ENCODE measurements around the gene RRP15. TPM values are rescaled to one million over a fixed set of nuclear protein-coding genes. Genes with fewer than 3 reads are reported as not detected.

Gene RRP15
- total and polyA plus RNA-seq, 2 of the 13 experiments (the other 11 are each of a cell fraction or from before 2014, with no cell fraction given): 2.1 to 37.5 TPM

DNA sequence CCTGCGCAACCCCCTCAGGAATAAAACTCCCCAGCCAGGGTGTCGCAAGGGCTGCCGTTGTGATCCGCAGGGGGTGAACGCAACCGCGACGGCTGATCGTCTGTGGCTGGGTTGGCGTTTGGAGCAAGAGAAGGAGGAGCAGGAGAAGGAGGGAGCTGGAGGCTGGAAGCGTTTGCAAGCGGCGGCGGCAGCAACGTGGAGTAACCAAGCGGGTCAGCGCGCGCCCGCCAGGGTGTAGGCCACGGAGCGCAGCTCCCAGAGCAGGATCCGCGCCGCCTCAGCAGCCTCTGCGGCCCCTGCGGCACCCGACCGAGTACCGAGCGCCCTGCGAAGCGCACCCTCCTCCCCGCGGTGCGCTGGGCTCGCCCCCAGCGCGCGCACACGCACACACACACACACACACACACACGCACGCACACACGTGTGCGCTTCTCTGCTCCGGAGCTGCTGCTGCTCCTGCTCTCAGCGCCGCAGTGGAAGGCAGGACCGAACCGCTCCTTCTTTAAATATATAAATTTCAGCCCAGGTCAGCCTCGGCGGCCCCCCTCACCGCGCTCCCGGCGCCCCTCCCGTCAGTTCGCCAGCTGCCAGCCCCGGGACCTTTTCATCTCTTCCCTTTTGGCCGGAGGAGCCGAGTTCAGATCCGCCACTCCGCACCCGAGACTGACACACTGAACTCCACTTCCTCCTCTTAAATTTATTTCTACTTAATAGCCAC, 60.7 kb downstream of the RRP15 start (continued):
- TF ChIP-seq JUN (CRISPR knock-in tag; IDR thresholded peaks at IDR 0.05) (no peak), FOXA3 (CRISPR knock-in tag; IDR thresholded peaks at IDR 0.05) (0 out of 2 replicates have a peak, but pooled peaks have one; percentile 12), IKZF4 (CRISPR knock-in tag; IDR thresholded peaks at IDR 0.05; ENCODE audit: borderline replicate concordance, low read depth, not compliant biosample characterization) (no peak), ZFY (CRISPR knock-in tag; IDR thresholded peaks at IDR 0.05) (peak; percentile 32; the same call in 1 of the 2 replicates), ZNF34 (CRISPR knock-in tag; IDR thresholded peaks at IDR 0.05; ENCODE audit: borderline replicate concordance) (no peak), ZNF777 (CRISPR knock-in tag; IDR thresholded peaks at IDR 0.05) (0 out of 2 replicates have a peak, but pooled peaks have one; percentile 63), TRIM24 (CRISPR knock-in tag; IDR thresholded peaks at IDR 0.05) (no peak), CBX2 (IDR thresholded peaks at IDR 0.05; ENCODE audit: low read depth, low read length) (no peak), CBX2 (CRISPR knock-in tag; IDR thresholded peaks at IDR 0.05; ENCODE audit: low read depth) (0 out of 2 replicates have a peak, but pooled peaks have one; percentile 25), RARG (CRISPR knock-in tag; IDR thresholded peaks at IDR 0.05; ENCODE audit: low read depth) (no peak), HNRNPLL (IDR thresholded peaks at IDR 0.05; ENCODE audit: low read depth, low read length, poor library complexity, severe bottlenecking) (peak; percentile 83), NR2F2 (IDR thresholded peaks at IDR 0.05; ENCODE audit: borderline replicate concordance, low read depth) (no peak), ZSCAN9 (CRISPR knock-in tag; IDR thresholded peaks at IDR 0.05; ENCODE audit: borderline replicate concordance) (no peak), CHD2 (IDR thresholded peaks at IDR 0.05; ENCODE audit: low read depth, low read length) (no peak)
- TF ChIP-seq, protein P1, sequence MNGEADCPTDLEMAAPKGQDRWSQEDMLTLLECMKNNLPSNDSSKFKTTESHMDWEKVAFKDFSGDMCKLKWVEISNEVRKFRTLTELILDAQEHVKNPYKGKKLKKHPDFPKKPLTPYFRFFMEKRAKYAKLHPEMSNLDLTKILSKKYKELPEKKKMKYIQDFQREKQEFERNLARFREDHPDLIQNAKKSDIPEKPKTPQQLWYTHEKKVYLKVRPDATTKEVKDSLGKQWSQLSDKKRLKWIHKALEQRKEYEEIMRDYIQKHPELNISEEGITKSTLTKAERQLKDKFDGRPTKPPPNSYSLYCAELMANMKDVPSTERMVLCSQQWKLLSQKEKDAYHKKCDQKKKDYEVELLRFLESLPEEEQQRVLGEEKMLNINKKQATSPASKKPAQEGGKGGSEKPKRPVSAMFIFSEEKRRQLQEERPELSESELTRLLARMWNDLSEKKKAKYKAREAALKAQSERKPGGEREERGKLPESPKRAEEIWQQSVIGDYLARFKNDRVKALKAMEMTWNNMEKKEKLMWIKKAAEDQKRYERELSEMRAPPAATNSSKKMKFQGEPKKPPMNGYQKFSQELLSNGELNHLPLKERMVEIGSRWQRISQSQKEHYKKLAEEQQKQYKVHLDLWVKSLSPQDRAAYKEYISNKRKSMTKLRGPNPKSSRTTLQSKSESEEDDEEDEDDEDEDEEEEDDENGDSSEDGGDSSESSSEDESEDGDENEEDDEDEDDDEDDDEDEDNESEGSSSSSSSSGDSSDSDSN (CRISPR knock-in tag; IDR thresholded peaks at IDR 0.05): peak; percentile 69; the same call in 1 of the 2 replicates
- TF ChIP-seq, protein P2, sequence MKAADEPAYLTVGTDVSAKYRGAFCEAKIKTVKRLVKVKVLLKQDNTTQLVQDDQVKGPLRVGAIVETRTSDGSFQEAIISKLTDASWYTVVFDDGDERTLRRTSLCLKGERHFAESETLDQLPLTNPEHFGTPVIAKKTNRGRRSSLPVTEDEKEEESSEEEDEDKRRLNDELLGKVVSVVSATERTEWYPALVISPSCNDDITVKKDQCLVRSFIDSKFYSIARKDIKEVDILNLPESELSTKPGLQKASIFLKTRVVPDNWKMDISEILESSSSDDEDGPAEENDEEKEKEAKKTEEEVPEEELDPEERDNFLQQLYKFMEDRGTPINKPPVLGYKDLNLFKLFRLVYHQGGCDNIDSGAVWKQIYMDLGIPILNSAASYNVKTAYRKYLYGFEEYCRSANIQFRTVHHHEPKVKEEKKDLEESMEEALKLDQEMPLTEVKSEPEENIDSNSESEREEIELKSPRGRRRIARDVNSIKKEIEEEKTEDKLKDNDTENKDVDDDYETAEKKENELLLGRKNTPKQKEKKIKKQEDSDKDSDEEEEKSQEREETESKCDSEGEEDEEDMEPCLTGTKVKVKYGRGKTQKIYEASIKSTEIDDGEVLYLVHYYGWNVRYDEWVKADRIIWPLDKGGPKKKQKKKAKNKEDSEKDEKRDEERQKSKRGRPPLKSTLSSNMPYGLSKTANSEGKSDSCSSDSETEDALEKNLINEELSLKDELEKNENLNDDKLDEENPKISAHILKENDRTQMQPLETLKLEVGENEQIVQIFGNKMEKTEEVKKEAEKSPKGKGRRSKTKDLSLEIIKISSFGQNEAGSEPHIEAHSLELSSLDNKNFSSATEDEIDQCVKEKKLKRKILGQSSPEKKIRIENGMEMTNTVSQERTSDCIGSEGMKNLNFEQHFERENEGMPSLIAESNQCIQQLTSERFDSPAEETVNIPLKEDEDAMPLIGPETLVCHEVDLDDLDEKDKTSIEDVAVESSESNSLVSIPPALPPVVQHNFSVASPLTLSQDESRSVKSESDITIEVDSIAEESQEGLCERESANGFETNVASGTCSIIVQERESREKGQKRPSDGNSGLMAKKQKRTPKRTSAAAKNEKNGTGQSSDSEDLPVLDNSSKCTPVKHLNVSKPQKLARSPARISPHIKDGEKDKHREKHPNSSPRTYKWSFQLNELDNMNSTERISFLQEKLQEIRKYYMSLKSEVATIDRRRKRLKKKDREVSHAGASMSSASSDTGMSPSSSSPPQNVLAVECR (CRISPR knock-in tag; IDR thresholded peaks at IDR 0.05; ENCODE audit: borderline replicate concordance): 0 out of 2 replicates have a peak, but pooled peaks have one; percentile 17
- TF ChIP-seq, protein P3, sequence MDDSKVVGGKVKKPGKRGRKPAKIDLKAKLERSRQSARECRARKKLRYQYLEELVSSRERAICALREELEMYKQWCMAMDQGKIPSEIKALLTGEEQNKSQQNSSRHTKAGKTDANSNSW (CRISPR knock-in tag; IDR thresholded peaks at IDR 0.05; ENCODE audit: borderline replicate concordance): no peak
- TF ChIP-seq, protein P4, sequence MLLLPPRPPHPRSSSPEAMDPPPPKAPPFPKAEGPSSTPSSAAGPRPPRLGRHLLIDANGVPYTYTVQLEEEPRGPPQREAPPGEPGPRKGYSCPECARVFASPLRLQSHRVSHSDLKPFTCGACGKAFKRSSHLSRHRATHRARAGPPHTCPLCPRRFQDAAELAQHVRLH (CRISPR knock-in tag; IDR thresholded peaks at IDR 0.05; ENCODE audit: borderline replicate concordance, low read depth): peak; percentile 40; the same call in 1 of the 2 replicates
- TF ChIP-seq, protein P5, sequence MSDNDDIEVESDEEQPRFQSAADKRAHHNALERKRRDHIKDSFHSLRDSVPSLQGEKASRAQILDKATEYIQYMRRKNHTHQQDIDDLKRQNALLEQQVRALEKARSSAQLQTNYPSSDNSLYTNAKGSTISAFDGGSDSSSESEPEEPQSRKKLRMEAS (IDR thresholded peaks at IDR 0.05): 0 out of 2 replicates have a peak, but pooled peaks have one; percentile 16
- TF ChIP-seq, protein P6, sequence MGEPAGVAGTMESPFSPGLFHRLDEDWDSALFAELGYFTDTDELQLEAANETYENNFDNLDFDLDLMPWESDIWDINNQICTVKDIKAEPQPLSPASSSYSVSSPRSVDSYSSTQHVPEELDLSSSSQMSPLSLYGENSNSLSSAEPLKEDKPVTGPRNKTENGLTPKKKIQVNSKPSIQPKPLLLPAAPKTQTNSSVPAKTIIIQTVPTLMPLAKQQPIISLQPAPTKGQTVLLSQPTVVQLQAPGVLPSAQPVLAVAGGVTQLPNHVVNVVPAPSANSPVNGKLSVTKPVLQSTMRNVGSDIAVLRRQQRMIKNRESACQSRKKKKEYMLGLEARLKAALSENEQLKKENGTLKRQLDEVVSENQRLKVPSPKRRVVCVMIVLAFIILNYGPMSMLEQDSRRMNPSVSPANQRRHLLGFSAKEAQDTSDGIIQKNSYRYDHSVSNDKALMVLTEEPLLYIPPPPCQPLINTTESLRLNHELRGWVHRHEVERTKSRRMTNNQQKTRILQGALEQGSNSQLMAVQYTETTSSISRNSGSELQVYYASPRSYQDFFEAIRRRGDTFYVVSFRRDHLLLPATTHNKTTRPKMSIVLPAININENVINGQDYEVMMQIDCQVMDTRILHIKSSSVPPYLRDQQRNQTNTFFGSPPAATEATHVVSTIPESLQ (CRISPR knock-in tag; conservative IDR thresholded peaks at IDR 0.05): no peak

All from HepG2 (cell line).